Measurements from ENCODE around the gene ZNF189. TPM values are rescaled to one million over a fixed set of nuclear protein-coding genes. Genes with fewer than 3 reads are reported as not detected.

Gene ZNF189
- total RNA-seq, 1 donor from 2014 or later, result 20.7 TPM

GRCh38 chr9:101354765-101355708, 43.6 kb upstream of the ZNF189 start:
- Histone ChIP-seq H3K9me3 (no peaks in the 10 kb centered on the region), H3K27ac (no peak overlapping the region), H3K4me3 (no peak overlapping the region), H3K27me3 (ENCODE audit: low read depth) (no peaks in the 10 kb centered on the region), H3K4me1 (no peaks in the 10 kb centered on the region), H3K36me3 (no peaks in the 10 kb centered on the region)
- no peak for TF ChIP-seq CTCF (IDR thresholded peaks at IDR 0.05)
- intact Hi-C loops (cut with DNase I), result no loop called here
- ATAC-seq (no peak), DNase-seq (no peak)

DNA sequence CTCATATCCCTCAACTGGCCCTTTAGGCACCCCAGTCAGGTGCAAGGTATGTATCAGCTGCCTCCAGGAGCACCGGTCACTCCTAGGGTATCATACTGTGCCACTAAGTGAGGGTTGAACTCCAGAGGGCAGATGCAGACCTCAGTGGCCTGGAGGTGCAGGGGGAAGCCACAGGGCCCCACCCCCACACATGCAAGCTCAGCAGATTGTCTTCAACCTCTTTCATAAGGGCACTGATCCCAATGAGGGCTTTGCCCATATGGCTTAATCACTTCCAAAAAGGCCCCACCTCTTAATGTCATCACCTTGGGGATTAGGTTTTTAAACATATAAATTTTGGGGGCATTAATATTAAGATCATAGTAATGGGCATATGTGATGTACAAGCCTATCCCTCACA, 42.0 kb upstream of the ZNF189 start:
- intact Hi-C loops (cut with DNase I), result no loop called here
- Histone ChIP-seq H3K9me3 (no peaks in the 10 kb centered on the region), H3K4me1 (no peaks in the 10 kb centered on the region), H3K36me3 (no peaks in the 10 kb centered on the region), H3K27ac (no peak overlapping the region), H3K27me3 (ENCODE audit: low read depth) (no peaks in the 10 kb centered on the region), H3K4me3 (no peak overlapping the region)
- no peak for DNase-seq
- TF ChIP-seq CTCF (IDR thresholded peaks at IDR 0.05), result no peak
- no peak for ATAC-seq

DNA sequence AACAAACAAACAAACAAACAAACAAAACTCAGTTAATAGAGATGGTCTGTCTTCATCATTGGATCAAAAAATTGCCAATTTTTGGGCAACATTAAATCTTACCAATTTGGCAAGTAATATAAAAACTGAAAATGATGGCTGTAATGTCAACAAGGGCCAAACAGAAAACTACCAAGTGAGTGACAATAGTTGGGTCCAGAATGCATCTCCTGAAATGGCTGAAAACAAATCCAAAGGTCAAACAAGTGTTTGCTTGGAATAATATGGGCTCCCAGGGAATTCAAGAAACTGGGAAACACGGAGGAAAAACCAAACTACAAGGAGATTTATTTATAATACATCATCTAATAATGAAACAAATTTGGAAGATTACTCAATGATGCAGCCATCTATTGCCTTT, 39.0 kb upstream of the ZNF189 start:
- H3K27me3 ChIP-seq (ENCODE audit: low read depth), result no peaks in the 10 kb centered on the region
- no peaks in the 10 kb centered on the region for H3K36me3 ChIP-seq
- no peaks in the 10 kb centered on the region for H3K9me3 ChIP-seq
- ATAC-seq (no peak), DNase-seq (no peak)
- no peak overlapping the region for H3K4me3 ChIP-seq
- H3K27ac ChIP-seq, result no peak overlapping the region
- TF ChIP-seq CTCF (IDR thresholded peaks at IDR 0.05), result no peak
- intact Hi-C loops (cut with DNase I), result no loop called here
- H3K4me1 ChIP-seq, result no peaks in the 10 kb centered on the region

DNA sequence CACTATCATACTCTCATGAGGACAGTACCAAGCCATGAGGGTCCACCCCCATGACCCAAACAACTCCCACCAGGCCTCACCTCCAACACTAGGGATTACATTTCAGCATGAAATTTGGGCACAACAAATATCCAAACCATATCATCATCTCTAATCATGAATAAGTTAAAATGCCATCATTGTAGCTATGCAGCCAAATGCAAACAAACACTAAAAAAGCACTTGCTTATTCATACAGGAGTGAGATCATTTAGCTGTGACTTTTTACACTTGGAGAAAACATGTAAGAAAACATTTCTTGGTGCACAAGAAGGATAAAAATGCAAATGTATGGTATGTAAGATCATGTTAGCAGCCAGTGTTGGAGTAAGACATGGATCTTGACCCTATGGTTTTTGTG, 38.0 kb upstream of the ZNF189 start:
- TF ChIP-seq CTCF (IDR thresholded peaks at IDR 0.05), result no peak
- no peak for ATAC-seq
- intact Hi-C loops (cut with DNase I), result no loop called here

DNA sequence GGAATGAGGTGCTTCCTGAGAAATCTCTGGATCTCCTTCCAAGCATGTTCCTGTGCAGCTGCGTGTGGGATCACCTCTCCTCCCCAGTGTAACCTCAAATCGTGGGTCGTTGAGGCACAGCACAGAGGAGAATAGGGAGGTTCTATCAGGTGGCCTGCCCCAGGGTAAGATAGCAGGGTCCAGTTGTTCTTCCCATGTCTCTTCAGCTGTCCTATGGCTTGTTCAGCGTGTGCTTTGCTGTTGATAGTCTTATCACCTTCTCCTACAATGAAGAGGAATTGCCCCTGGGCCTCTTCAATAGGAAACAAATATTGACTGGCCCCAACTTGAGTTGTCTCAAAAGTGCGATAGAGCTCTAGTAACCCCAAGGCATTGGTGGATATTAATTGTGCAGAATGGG, 36.2 kb upstream of the ZNF189 start:
- Histone ChIP-seq H3K4me3 (no peak overlapping the region), H3K4me1 (no peaks in the 10 kb centered on the region), H3K27me3 (ENCODE audit: low read depth) (no peaks in the 10 kb centered on the region), H3K27ac (no peak overlapping the region), H3K9me3 (no peaks in the 10 kb centered on the region), H3K36me3 (no peaks in the 10 kb centered on the region)
- ATAC-seq (no peak), DNase-seq (no peak)
- TF ChIP-seq CTCF (IDR thresholded peaks at IDR 0.05), result no peak
- intact Hi-C loops (cut with DNase I), result no loop called here

More for the DNA sequence above, 38.0 kb upstream of the ZNF189 start:
- Histone ChIP-seq H3K36me3 (no peaks in the 10 kb centered on the region), H3K27ac (no peak overlapping the region), H3K4me3 (no peak overlapping the region), H3K9me3 (no peaks in the 10 kb centered on the region), H3K27me3 (ENCODE audit: low read depth) (no peaks in the 10 kb centered on the region), H3K4me1 (no peaks in the 10 kb centered on the region)
- DNase-seq, result no peak

Measured in lower lobe of right lung (tissue), 2 donors.